ENCODE measurements around the gene BLACAT1. TPM values are rescaled to one million over a fixed set of nuclear protein-coding genes. Genes with fewer than 3 reads are reported as not detected.

BLACAT1 gene
- polyA plus RNA-seq, 1 donor from 2014 or later: 6.0 TPM

GRCh38 chr1:205451759-205452164 is 4.1 kb downstream of the BLACAT1 start:
- Histone ChIP-seq H3K4me2 (ENCODE audit: low read length) (peak overlapping the region; percentile 32), H3K9me3 (ENCODE audit: low read length) (no peaks in the 10 kb centered on the region), H3K9ac (ENCODE audit: low read length) (peak overlapping the region; percentile 29), H3K27me3 (ENCODE audit: insufficient read depth, low read depth, low read length) (no peaks in the 10 kb centered on the region), H3K36me3 (ENCODE audit: insufficient read depth, low read length) (peaks cover 6% of the 10 kb centered on the region), H3K27ac (ENCODE audit: low read length) (no peak overlapping the region), H3K79me2 (replicated peaks; ENCODE audit: insufficient read depth, low read length) (peaks cover 87% of the 10 kb centered on the region), H3K4me3 (ENCODE audit: low read length) (peak overlapping the region; percentile 81), H2AFZ (ENCODE audit: low read depth, low read length) (no peak overlapping the region), H4K20me1 (ENCODE audit: insufficient read depth) (peaks cover 12% of the 10 kb centered on the region), H3K9me2 (ENCODE audit: insufficient read depth, low read length) (no peaks in the 10 kb centered on the region), H3F3A (ENCODE audit: insufficient read depth, low read length, poor library complexity, severe bottlenecking) (no peaks in the 10 kb centered on the region)
- TF ChIP-seq POLR2AphosphoS5 (IDR thresholded peaks at IDR 0.05) (no peak), RAD21 (conservative IDR thresholded peaks at IDR 0.05) (no peak), EP300 (conservative IDR thresholded peaks at IDR 0.05; ENCODE audit: poor library complexity, severe bottlenecking) (no peak), MXI1 (conservative IDR thresholded peaks at IDR 0.05; ENCODE audit: poor library complexity, severe bottlenecking) (no peak), CTCF (IDR thresholded peaks at IDR 0.05; ENCODE audit: poor library complexity, severe bottlenecking) (no peak)
- TF ChIP-seq, protein P1, sequence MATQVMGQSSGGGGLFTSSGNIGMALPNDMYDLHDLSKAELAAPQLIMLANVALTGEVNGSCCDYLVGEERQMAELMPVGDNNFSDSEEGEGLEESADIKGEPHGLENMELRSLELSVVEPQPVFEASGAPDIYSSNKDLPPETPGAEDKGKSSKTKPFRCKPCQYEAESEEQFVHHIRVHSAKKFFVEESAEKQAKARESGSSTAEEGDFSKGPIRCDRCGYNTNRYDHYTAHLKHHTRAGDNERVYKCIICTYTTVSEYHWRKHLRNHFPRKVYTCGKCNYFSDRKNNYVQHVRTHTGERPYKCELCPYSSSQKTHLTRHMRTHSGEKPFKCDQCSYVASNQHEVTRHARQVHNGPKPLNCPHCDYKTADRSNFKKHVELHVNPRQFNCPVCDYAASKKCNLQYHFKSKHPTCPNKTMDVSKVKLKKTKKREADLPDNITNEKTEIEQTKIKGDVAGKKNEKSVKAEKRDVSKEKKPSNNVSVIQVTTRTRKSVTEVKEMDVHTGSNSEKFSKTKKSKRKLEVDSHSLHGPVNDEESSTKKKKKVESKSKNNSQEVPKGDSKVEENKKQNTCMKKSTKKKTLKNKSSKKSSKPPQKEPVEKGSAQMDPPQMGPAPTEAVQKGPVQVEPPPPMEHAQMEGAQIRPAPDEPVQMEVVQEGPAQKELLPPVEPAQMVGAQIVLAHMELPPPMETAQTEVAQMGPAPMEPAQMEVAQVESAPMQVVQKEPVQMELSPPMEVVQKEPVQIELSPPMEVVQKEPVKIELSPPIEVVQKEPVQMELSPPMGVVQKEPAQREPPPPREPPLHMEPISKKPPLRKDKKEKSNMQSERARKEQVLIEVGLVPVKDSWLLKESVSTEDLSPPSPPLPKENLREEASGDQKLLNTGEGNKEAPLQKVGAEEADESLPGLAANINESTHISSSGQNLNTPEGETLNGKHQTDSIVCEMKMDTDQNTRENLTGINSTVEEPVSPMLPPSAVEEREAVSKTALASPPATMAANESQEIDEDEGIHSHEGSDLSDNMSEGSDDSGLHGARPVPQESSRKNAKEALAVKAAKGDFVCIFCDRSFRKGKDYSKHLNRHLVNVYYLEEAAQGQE (IDR thresholded peaks at IDR 0.05; ENCODE audit: borderline replicate concordance): no peak

DNA sequence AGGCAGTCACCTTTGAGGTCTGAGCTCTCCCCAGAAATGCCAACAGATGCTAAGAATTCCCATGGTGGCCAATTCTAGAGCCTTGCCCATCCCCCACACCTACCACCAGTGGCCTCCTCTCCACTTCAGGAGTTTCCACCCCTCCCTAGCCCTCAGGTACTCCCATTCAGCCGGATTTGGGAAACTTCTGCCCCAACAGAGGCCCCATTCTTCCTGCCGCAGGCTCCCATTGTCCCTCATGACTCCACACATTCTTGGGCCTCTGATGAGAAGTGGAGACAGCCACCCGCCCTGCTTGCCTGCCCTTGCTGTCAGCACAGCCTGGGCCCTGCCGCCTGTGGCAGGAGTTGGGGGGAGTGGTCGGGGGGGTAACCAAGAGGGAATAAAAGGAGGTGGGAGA is 4.6 kb downstream of the BLACAT1 start:
- Histone ChIP-seq H2AFZ (ENCODE audit: low read depth, low read length) (no peak overlapping the region), H3K9me2 (ENCODE audit: insufficient read depth, low read length) (no peaks in the 10 kb centered on the region), H3K27me3 (ENCODE audit: insufficient read depth, low read depth, low read length) (no peaks in the 10 kb centered on the region), H3K27ac (ENCODE audit: low read length) (no peak overlapping the region), H3K9me3 (ENCODE audit: low read length) (no peaks in the 10 kb centered on the region), H3K4me2 (ENCODE audit: low read length) (peak overlapping the region; percentile 32), H3F3A (ENCODE audit: insufficient read depth, low read length, poor library complexity, severe bottlenecking) (no peaks in the 10 kb centered on the region), H3K9ac (ENCODE audit: low read length) (peak overlapping the region; percentile 58), H4K20me1 (ENCODE audit: insufficient read depth) (peaks cover 12% of the 10 kb centered on the region), H3K36me3 (ENCODE audit: insufficient read depth, low read length) (peaks cover 10% of the 10 kb centered on the region), H3K4me3 (ENCODE audit: low read length) (peak overlapping the region; percentile 81), H3K79me2 (replicated peaks; ENCODE audit: insufficient read depth, low read length) (peaks cover 81% of the 10 kb centered on the region)
- TF ChIP-seq MXI1 (conservative IDR thresholded peaks at IDR 0.05; ENCODE audit: poor library complexity, severe bottlenecking): no peak
- no peak for TF ChIP-seq CTCF (IDR thresholded peaks at IDR 0.05; ENCODE audit: poor library complexity, severe bottlenecking)
- no peak for TF ChIP-seq TAF1 (IDR thresholded peaks at IDR 0.05; ENCODE audit: low read depth)
- TF ChIP-seq POLR2AphosphoS5 (IDR thresholded peaks at IDR 0.05): no peak
- TF ChIP-seq, protein P1 (IDR thresholded peaks at IDR 0.05; ENCODE audit: borderline replicate concordance): no peak
- no peak for TF ChIP-seq EZH2 (IDR thresholded peaks at IDR 0.05; ENCODE audit: borderline replicate concordance, insufficient read depth, low read length, poor library complexity, severe bottlenecking)
- TF ChIP-seq SMC3 (conservative IDR thresholded peaks at IDR 0.05; ENCODE audit: poor library complexity): no peak
- no peak for TF ChIP-seq RAD21 (conservative IDR thresholded peaks at IDR 0.05)
- TF ChIP-seq EP300 (conservative IDR thresholded peaks at IDR 0.05; ENCODE audit: poor library complexity, severe bottlenecking): no peak
